ENCODE data around the gene PTTG1IP. TPM values are rescaled to one million over a fixed set of nuclear protein-coding genes. Genes with fewer than 3 reads are reported as not detected.

PTTG1IP gene
- total RNA-seq, 2 experiments from 2014 or later, result 34.8 to 44.3 TPM

- ATAC-seq (no peak), DNase-seq (no peak)
- ChIA-PET CTCF (no interaction called here), POLR2A (no interaction called here)
- H3K9me3 Mint-ChIP-seq (ENCODE audit: low read depth), result no peaks in the 10 kb centered on the region
- H3K27me3 Mint-ChIP-seq, result no peaks in the 10 kb centered on the region
- H3K4me3 Mint-ChIP-seq, result no peak overlapping the region
- intact Hi-C loops (cut with DNase I, micrococcal nuclease), result no loop called here
- H3K4me1 Mint-ChIP-seq, result peaks cover 7% of the 10 kb centered on the region
- H3K27ac Mint-ChIP-seq, result no peak overlapping the region
- H3K36me3 Mint-ChIP-seq (ENCODE audit: low read depth), result peaks cover 61% of the 10 kb centered on the region
Observed at GRCh38 chr21:44901391-44902074, 28.0 kb upstream of the PTTG1IP start.

GRCh38 chr21:44900559-44901251 lies 27.2 kb upstream of the PTTG1IP start:
- DNase-seq, result no peak
- no peaks in the 10 kb centered on the region for H3K9me3 Mint-ChIP-seq (ENCODE audit: low read depth)
- POLR2A ChIA-PET, result no interaction called here
- intact Hi-C loops (cut with DNase I, micrococcal nuclease), result no loop called here
- ATAC-seq, result no peak
- no peaks in the 10 kb centered on the region for H3K27me3 Mint-ChIP-seq
- H3K27ac Mint-ChIP-seq, result no peak overlapping the region
- peaks cover 4% of the 10 kb centered on the region for H3K4me1 Mint-ChIP-seq
- no peak overlapping the region for H3K4me3 Mint-ChIP-seq
- H3K36me3 Mint-ChIP-seq (ENCODE audit: low read depth), result peaks cover 56% of the 10 kb centered on the region
- CTCF ChIA-PET, result no interaction called here

GRCh38 chr21:44899768-44900558 lies 26.5 kb upstream of the PTTG1IP start:
- Mint-ChIP-seq H3K4me1 (peaks cover 4% of the 10 kb centered on the region), H3K36me3 (ENCODE audit: low read depth) (peaks cover 54% of the 10 kb centered on the region), H3K9me3 (ENCODE audit: low read depth) (no peaks in the 10 kb centered on the region), H3K4me3 (no peak overlapping the region), H3K27me3 (no peaks in the 10 kb centered on the region), H3K27ac (no peak overlapping the region)
- ChIA-PET CTCF (no interaction called here), POLR2A (no interaction called here)
- intact Hi-C loops (cut with DNase I, micrococcal nuclease), result no loop called here
- ATAC-seq, result no peak
- DNase-seq, result no peak

GRCh38 chr21:44898851-44899767 lies 25.6 kb upstream of the PTTG1IP start:
- DNase-seq (no peak), ATAC-seq (no peak)
- Mint-ChIP-seq H3K4me1 (no peaks in the 10 kb centered on the region), H3K27ac (no peak overlapping the region), H3K4me3 (no peak overlapping the region), H3K36me3 (ENCODE audit: low read depth) (peaks cover 47% of the 10 kb centered on the region), H3K27me3 (no peaks in the 10 kb centered on the region), H3K9me3 (ENCODE audit: low read depth) (no peaks in the 10 kb centered on the region)
- CTCF ChIA-PET, result interaction anchor here (0.6 kb wide), 2 partner anchors 16 to 410 kb away, joined by 3 read pairs; no protein-coding TSS in a partner anchor
- intact Hi-C loops (cut with DNase I, micrococcal nuclease), result no loop called here
- POLR2A ChIA-PET, result no interaction called here

- CTCF ChIA-PET, result interaction anchor here (0.6 to 0.9 kb wide), 5 partner anchors 15 to 409 kb away, joined by 3 to 4 read pairs (median 3); no protein-coding TSS in a partner anchor
- intact Hi-C loops (cut with DNase I, micrococcal nuclease), result no loop called here
- Mint-ChIP-seq H3K4me3 (no peak overlapping the region), H3K36me3 (ENCODE audit: low read depth) (peaks cover 38% of the 10 kb centered on the region), H3K4me1 (no peaks in the 10 kb centered on the region), H3K27ac (no peak overlapping the region), H3K27me3 (no peaks in the 10 kb centered on the region), H3K9me3 (ENCODE audit: low read depth) (no peaks in the 10 kb centered on the region)
- ATAC-seq (no peak), DNase-seq (no peak)
- POLR2A ChIA-PET, result interaction anchor here (0.7 to 0.8 kb wide), 2 partner anchors 21 to 33 kb away, joined by 3 read pairs; no protein-coding TSS in a partner anchor
Observed at GRCh38 chr21:44898011-44898488, 24.6 kb upstream of the PTTG1IP start.

GRCh38 chr21:44897326-44898010 lies 24.0 kb upstream of the PTTG1IP start:
- POLR2A ChIA-PET, result interaction anchor here (0.7 to 0.8 kb wide), 2 partner anchors 22 to 34 kb away, joined by 3 read pairs; no protein-coding TSS in a partner anchor
- Mint-ChIP-seq H3K4me3 (no peak overlapping the region), H3K36me3 (ENCODE audit: low read depth) (peaks cover 37% of the 10 kb centered on the region), H3K4me1 (peaks cover 5% of the 10 kb centered on the region), H3K27ac (no peak overlapping the region), H3K9me3 (ENCODE audit: low read depth) (no peaks in the 10 kb centered on the region), H3K27me3 (no peaks in the 10 kb centered on the region)
- CTCF ChIA-PET, result interaction anchor here (0.8 to 0.9 kb wide), 3 partner anchors 22 to 104 kb away, joined by 3 to 4 read pairs (median 4); no protein-coding TSS in a partner anchor
- peak; percentile 14 for ATAC-seq
- intact Hi-C loops (cut with DNase I, micrococcal nuclease), result no loop called here
- no peak for DNase-seq

- peaks cover 5% of the 10 kb centered on the region for H3K4me1 Mint-ChIP-seq
- no peaks in the 10 kb centered on the region for H3K27me3 Mint-ChIP-seq
- no peak for ATAC-seq
- no peak overlapping the region for H3K27ac Mint-ChIP-seq
- peaks cover 35% of the 10 kb centered on the region for H3K36me3 Mint-ChIP-seq (ENCODE audit: low read depth)
- no peak for DNase-seq
- ChIA-PET POLR2A (no interaction called here), CTCF (no interaction called here)
- no peaks in the 10 kb centered on the region for H3K9me3 Mint-ChIP-seq (ENCODE audit: low read depth)
- H3K4me3 Mint-ChIP-seq, result no peak overlapping the region
- intact Hi-C loops (cut with DNase I, micrococcal nuclease), result no loop called here
Observed at GRCh38 chr21:44896561-44897286, 23.2 kb upstream of the PTTG1IP start.

GRCh38 chr21:44895859-44896258 lies 22.4 kb upstream of the PTTG1IP start:
- ATAC-seq (no peak), DNase-seq (no peak)
- Mint-ChIP-seq H3K27ac (peak overlapping the region; percentile 67), H3K36me3 (ENCODE audit: low read depth) (peaks cover 32% of the 10 kb centered on the region), H3K4me1 (peaks cover 5% of the 10 kb centered on the region), H3K4me3 (no peak overlapping the region), H3K27me3 (no peaks in the 10 kb centered on the region), H3K9me3 (ENCODE audit: low read depth) (no peaks in the 10 kb centered on the region)
- ChIA-PET POLR2A (no interaction called here), CTCF (interaction anchor here (0.6 to 1.1 kb wide), 4 partner anchors 14 to 183 kb away, joined by 3 to 5 read pairs (median 3); no protein-coding TSS in a partner anchor)
- intact Hi-C loops (cut with DNase I, micrococcal nuclease), result no loop called here

- Mint-ChIP-seq H3K36me3 (ENCODE audit: low read depth) (peaks cover 32% of the 10 kb centered on the region), H3K4me3 (no peak overlapping the region), H3K27me3 (no peaks in the 10 kb centered on the region), H3K9me3 (ENCODE audit: low read depth) (no peaks in the 10 kb centered on the region), H3K27ac (no peak overlapping the region), H3K4me1 (peaks cover 5% of the 10 kb centered on the region)
- ChIA-PET POLR2A (interaction anchor here (1.0 kb wide), 1 partner anchor 24 kb away, joined by 3 read pairs; no protein-coding TSS in a partner anchor), CTCF (interaction anchor here (0.8 to 2.8 kb wide), 7 partner anchors 14 to 100 kb away, joined by 3 to 9 read pairs (median 4); no protein-coding TSS in a partner anchor)
- intact Hi-C loops (cut with DNase I, micrococcal nuclease), result loop anchor here in 1 of 2 experiments (5.0 kb wide), 1 partner anchor 382 kb away; no protein-coding TSS in a partner anchor
- no peak for DNase-seq
- ATAC-seq, result no peak
Observed at GRCh38 chr21:44894687-44895302, 21.3 kb upstream of the PTTG1IP start.

All from activated CD4-positive, alpha-beta T cell treated with anti-CD3 and anti-CD28 coated beads for 36 hours (primary cell).